GM21737 (cell line): ENCODE measurements around the gene RAB1A.

ENCODE experiments used
- ATAC-seq: cut with Tn5 transposase; IDR thresholded peaks from one replicate; pipeline ENCODE4 v1.9.1; 2021; ENCODE audit warnings: mild to moderate bottlenecking, moderate library complexity; ENCODE audit not compliant: unreplicated experiment

Gene RAB1A

DNA sequence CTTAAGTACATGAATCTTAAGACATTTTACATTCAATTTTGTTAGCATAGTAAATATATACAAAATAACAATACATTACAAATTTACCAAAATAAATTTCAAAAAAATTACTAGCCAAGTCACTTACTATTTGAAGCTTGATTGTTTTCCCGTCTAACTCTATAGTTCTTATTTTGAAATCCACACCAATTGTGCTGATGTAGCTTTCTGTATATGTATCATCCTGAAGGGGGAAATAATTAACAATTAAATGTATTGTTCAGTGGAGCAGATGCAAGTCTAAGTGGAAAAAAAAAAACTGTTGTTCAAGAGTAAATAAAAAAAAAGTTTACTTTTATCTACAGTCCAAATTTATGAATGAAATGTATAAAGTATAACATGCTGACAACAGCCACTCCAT lies 32.1 kb downstream of the RAB1A start:
- ATAC-seq = no peak

DNA sequence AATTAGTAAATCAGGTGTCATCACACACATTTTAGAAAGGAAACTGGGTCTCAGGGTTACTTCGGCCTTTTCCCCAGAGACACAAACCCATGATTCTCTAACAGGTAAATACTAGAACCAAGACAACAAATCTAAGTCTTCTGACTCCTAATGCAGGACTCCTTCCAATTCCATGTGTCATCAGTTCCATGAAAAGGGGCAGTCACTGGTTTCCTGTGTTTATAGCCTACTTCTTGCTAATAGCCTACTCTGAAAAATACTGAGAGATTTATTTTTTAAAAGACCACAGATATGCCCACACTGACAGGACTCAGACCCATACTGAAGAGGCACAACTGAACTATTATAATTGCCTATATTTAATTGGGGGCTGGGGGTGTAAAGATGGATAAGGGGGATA lies 33.0 kb downstream of the RAB1A start:
- ATAC-seq = no peak

DNA sequence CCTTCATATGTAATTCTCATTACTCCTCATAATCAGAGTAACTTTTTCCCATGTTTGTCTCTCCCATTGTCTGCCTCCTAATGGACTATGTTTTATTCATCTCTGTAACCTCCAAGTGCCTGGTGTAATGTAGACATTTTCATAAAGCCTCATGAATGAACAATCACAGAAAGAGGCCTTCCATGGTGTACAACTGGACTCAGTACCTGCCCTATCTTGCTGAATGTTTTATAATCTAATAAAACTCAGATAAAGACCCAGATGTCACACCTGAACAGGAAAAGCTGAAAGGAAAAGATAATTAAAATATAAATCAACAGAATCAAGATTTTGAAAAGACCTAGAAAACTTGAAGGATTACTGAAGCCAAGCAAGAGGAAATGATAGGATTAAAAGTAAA lies 36.7 kb downstream of the RAB1A start:
- ATAC-seq = no peak

DNA sequence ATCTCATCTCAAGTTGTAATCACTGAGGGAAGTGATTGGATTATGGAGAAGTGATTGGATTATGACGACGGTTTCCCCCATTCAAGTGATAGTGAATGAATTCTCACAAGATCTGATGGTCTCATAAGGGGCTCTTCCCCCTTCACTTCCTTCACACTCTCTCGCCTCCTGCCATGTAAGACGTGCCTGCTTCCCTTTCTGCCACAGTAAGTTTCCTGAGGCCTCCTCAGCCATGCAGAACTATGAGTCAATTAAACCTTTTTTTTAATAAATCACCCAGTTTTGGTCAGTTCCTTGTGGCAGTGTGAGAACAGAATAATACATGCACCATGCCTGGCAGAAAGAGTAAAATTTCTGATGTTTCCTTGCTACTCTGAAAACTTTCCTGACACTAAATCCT lies 37.1 kb downstream of the RAB1A start:
- no peak for ATAC-seq

DNA sequence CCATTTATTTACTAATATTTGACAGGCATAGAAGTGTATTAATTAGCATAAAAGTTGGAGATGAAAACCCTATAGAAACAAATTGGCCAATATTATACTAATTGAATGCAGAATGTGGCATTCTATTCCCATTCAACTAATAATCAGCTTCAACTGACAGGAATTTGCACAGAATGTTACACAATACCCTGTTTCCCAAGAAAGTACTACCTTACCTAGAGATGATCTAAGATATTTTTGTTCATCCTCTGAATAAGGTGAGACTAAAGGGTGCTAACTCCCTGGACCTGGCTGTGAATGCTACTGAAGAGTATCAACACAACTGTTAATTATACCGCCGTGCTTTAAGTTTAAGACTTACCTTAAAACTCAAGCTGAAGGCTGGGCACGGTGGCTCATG lies 44.8 kb downstream of the RAB1A start:
- no peak for ATAC-seq

DNA sequence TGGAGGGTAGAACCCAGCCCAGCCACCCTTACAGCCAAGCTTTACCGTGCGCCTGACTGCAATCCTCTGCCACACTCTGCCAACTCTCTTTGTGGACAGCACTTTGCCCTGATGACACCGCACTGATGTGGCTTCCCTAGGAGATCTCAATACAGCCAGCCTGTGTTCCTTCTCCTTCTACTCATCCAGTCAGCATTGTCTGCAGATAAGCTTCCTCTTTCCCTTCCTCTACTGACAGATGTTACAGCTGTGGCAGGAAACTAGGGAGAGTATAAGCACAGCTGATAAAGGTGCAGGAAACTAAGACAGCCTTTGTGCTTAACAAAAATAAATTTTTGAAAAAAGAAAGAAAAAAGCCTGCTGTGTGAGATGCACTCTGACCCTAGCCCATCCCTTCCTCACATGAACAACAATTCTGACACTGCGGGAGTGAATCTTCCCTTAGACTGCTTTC lies 48.6 kb downstream of the RAB1A start:
- ATAC-seq = no peak

DNA sequence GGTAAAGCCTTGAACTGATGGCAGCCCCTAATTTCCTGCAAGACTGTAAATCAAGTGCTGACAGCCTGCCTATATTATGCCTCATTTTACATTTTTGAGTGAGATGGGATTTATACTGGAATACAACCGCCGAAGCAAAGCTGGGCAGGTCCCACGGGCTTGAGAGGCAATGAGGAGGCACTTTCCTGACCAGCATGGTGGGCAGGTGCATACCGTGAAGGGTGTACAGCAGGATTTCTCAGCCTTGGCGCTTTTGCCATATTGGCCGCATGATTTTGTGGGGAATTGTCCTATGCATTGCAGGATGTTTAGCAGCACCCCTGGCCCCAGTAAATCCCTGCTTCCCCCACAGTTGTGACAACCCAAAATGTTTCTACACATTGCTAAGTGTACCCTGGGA lies 50.9 kb downstream of the RAB1A start:
- ATAC-seq = no peak

DNA sequence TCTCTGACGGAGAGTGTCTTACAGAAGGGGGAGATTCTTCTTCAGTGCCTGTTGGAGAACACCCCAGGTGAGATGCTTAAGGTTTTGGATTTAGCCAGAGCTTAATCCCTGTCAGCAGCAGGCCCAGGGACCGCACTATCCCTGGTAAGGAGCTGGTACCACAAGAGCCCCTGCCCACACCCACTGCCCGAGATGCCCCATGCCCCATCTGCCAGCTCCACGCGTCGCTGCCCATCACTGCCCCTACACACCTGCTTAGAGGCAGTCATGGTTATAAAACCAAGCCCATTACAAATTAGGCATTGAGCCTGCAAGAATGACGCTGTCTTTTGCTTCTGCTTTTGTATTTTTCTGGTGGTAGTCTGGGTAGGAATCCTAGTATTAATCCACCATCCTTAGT lies 52.0 kb downstream of the RAB1A start:
- ATAC-seq = no peak

DNA sequence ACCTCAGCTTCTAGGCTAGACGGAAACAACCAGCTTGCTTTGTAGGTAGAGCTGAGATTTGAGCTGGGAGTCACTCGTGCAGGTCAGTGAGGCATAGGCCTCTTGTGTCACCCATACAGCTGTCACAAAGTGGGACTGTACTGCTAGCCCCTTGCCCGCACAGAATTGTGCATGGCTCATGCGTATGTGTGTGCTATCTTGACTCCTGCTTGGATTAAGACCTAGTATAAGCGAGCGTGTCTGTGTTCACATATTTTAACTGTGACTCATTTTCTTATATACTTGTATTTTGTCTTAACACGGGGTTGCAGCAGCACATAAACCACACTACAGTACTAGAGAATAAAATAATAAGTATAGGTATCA lies 53.6 kb downstream of the RAB1A start:
- no peak for ATAC-seq

DNA sequence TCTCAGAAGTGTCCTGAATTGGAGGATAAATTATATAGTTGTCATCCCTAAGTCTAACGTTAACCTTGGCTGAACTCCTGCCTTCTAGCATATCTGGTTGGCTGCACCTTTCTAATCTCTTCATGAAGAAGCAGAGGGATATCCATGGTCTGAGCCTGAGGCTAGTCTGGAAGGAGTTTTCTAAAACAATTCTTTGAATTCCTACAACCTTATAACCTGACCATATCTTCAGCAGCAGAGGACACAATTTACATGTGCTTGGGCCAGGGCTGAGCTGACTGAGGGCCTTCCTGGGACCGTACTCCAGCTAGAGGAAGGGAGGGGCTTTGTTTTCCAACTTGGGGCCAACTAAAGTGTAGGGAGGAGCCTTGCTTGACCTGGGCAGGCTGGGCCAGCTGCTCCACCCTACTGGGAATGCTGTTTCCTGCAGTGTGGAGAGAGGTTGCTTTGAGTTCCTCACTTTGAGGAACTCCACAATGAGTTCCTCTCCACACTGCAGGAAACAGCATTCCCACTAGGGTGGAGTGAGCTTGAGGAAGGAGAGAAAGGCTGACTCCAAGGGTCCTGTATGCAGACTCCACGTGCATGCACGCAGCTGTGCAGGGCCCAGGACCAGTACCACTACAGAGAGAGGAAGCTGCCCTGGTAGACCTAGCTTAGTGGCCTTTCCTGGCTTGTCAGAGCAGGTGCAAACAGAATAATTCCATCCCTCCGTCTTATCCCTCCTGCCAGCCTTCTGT lies 54.1 kb downstream of the RAB1A start:
- ATAC-seq = no peak

DNA sequence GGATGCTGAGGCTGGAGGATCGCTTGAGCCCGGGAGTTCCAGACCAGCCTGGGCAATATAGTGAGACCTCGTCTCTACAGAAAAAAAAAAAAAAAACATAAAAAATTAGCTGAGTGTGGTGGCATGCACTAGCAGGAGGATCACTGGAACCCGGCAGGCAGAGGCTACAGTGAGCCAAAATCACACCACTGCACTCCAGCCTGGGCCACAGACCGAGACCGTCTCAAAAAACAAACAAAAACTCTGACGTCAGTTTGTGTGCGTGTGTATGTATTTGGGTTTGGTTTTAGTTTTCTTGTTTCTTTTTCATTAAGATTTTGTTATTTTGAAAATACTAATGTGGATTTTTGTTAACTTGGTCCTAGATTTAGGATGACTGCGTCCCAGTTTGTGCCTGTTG lies 54.7 kb downstream of the RAB1A start:
- ATAC-seq = no peak

DNA sequence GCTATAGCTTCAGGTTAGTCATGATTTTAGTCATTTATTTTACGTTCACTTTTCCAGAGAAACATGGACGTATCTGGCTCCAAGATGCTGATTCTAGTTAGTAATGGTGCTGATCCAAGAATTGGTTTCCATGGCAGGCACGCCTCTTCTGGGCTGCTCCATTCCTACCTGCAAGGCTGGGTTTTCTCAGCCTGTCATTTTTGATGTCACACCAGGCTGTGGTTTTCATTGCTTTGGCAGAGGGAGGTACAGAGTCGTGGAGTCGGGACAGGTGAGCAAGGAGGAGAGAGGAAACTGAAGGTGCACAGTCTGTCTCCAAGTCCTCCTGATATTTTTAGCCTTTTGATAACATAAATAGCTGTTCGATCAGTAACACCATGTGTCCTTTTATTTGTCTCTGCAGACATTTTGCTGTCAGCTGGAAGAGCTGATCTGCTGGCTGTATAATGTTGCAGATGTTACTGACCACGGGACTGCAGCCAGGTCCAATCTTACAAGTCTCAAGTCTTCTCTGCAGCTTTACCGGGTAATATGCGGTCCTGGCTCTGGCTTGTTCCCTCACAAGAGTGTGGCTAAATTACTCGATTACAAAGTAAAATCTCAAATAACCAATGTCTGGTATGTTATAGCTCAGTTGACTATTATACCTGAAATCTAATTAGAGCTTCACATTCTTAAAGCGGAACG lies 55.9 kb downstream of the RAB1A start:
- no peak for ATAC-seq

DNA sequence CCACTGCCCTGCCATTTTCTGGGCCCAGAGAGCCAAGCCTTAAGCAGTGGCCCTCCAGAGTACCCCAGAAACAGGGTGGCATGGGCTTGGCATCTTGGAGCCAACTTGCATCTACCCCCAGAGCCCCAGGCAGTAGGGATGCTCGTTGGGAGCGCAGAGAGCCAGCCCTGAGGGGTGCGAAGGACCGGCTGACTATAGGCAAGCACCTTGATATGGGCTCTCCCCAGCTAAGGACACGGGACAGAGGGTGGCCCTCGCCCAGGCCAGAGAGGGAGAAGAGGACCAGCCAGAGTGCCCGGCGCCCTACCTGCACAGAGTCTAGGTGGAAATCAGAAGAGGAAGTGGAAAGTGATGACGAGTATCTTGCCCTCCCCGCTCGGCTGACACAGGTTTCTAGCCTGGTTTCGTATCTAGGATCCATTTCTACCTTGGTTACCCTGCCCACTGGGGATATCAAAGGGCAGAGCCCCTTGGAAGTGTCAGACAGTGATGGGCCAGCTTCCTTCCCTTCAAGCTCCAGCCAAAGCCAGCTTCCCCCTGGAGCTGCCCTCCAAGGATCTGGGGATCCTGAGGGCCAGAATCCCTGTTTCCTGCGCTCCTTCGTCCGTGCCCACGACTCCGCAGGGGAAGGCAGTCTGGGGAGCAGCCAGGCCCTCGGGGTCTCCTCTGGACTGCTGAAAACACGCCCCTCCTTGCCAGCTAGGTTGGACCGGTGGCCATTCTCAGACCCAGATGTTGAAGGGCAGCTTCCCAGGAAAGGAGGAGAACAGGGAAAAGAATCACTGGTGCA lies 57.5 kb downstream of the RAB1A start:
- no peak for ATAC-seq

DNA sequence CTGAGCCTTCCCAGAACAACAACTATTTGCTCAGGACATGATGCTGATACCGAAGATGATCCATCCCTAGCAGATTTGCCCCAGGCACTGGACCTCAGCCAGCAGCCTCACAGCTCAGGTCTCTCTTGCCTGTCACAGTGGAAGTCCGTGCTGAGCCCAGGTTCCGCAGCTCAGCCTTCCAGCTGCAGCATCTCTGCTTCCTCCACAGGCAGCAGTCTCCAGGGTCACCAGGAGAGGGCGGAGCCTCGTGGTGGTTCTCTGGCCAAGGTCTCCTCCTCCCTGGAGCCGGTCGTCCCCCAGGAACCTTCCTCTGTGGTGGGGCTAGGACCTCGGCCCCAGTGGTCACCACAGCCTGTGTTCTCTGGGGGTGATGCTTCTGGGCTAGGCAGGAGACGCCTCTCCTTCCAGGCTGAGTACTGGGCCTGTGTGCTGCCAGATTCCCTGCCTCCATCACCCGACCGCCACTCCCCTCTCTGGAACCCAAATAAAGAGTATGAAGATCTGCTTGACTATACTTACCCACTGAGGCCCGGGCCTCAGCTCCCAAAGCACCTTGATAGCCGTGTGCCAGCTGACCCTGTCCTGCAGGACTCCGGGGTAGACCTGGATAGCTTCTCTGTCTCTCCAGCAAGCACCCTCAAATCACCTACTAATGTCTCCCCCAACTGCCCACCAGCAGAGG lies 58.3 kb downstream of the RAB1A start:
- no peak for ATAC-seq

DNA sequence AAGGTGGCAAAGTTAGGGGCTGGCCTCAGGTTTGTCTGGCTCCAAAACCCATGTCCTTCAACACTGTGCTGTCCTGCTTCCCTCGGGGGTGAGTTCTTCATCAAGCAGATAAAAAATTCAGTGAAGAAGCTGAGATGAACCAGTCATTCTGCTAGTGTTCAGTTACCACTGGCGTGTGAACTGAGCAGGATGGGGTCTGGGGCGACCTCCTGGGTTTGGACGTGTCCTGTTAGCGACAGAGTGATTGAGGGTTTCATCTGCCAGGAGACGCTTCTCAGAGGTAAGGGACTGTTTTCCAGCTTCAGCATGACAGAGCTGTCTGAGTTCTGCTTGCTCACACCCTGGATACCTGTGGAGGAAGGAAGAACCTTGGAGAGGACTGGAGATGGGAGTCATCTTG lies 59.0 kb downstream of the RAB1A start:
- ATAC-seq = no peak

DNA sequence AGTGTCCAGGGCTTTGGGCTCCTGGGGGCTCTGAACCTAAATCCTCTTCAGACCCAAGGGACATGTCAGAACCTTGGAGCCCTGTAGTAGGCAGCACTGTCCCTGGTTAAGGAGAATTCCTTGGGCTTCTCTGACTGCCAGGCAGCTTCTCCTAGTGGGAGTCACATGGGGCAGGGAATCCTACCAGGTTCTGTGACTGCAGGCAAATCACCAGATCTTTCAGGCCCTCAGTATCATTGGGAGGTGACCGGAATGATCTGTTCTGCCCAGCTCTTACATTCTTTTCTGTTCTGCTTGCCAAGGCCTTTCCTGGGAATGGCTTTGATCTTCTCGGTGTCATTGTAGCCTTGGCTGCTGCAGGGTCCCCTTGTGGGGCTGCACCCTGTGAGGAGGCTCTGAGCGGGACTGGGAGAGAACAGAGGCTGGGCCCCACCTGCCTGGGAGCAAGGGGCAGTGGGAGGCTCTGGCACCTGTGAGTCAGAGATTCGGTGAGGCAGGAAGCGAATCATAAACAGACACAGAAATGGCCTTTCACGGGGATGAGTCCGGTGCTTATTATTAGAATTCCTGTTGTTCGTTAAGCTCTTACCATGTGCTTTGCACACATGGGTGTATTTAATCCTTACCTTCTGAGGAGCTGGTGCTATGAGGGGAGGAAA lies 59.6 kb downstream of the RAB1A start:
- no peak for ATAC-seq

DNA sequence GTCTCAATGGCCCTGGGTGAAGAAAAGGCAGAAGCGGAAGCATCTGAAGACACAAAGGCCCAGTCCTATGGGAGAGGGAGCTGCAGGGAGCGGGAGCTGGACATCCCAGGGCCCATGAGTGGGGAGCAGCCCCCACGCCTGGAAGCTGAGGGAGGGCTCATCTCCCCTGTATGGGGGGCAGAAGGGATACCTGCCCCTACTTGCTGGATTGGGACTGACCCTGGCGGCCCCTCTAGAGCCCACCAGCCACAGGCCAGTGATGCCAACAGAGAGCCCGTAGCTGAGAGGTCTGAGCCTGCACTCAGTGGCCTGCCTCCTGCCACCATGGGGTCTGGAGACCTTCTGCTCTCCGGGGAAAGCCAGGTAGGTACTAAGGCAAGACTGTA lies 60.5 kb downstream of the RAB1A start:
- ATAC-seq = no peak

DNA sequence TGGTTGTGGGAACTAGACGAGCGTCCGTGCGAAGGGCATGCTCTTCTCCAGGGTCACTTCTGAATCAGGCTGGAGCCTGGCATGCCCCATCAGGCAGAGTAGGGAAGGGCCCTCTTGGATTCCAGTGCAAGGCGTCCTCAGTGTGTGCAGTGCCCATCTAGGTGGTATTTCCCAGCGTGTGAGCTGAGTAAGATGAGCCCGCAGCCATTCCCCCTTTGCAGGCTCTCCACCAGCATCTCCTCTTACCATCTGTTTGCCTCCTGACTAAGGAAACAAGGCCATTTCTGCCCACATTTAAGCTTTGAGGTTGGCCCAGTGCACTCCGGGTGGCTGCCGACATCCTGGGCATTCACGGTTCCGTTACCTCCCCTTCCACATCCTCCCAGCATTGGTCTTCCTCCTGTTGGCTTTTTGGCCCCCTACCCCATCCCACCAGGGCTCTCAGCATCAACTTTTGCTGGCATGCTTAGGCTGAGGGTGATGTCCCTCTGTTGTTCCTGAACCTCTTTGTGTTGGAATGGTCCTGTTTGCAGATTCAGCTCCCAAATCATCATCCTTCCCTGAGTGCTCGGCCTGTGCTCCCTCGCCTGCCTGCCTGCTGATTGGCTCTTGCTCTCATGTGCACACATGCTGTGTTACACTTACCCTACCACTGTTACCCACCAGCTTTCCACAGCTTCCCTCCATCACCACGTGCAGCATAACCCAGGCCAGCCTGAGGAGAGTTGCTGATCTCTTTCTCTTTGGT lies 61.9 kb downstream of the RAB1A start:
- ATAC-seq = no peak

DNA sequence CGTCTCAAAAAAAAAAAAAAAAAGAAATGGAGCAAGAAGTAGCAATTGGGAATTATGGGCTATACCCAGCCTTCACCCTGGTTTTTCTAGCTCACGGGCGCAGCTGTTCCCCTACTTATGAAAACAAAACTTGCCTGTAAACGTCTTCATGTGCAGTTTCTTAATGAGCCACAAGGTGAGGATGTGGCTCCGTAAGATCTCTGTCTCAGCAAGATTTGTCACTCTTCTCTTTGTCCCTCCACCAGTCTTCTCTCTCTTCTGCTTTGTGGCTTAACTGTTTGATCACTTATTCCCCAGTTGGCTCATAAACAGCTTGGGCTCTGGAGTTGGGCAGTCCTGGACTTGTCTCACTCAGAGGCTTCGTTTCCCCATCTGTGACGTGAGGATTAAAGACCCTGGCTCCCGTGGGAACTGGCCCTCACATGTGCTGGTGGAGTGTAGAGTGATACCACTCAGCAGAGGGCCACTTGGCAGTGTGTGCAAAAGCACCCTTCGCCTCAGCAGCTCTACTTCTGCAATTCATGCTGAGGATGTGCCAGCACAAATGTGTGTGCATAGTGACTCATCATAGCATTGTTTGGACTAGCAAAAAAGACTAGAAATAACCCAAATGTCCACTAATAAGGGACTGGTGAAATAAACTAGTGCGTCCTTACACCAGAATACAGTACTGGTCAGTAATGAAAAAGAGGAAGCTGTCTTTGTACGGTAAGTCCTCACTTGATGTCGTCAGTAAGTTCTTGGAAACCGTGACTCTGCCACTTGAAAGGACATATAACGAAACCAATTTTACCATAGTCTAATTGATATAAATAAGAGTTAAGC lies 65.0 kb downstream of the RAB1A start:
- peak; percentile 76 for ATAC-seq
